T-helper 9 cell (primary cell): ENCODE measurements around the gene GPRC5D.
A peak's percentile ranks its signal among the peaks of the same experiment; 100 is the strongest.

Source experiments
- DNase-seq: peaks from one replicate; pipeline ENCODE4 v3.0.0-alpha.2; 2020
- total RNA-seq, 2 donors: gene quantifications; one replicate each; lab custom pipeline; 2026; lab: John Stamatoyannopoulos, UW

GPRC5D gene
- total RNA-seq = 0 to 0.07 reads per million in 2 donors

- no peak for DNase-seq
Observed at GRCh38 chr12:12952036-12952435, at the start of gene GPRC5D. GPRC5D (minus strand) TSS chr12:12952170; CDS start chr12:12950384, 1,786 bp downstream.

- no peak for DNase-seq
Observed at GRCh38 chr12:13001775-13002040, 49.7 kb upstream of the GPRC5D start.

GRCh38 chr12:13000925-13001774 lies 49.2 kb upstream of the GPRC5D start:
- DNase-seq = peak; percentile 18

GRCh38 chr12:13000616-13000924 lies 48.6 kb upstream of the GPRC5D start:
- peak; percentile 28 for DNase-seq

GRCh38 chr12:12999959-13000615 lies 48.1 kb upstream of the GPRC5D start, which contains the start of gene HEBP1:
HEBP1 (minus strand) TSS chr12:13000265; CDS start chr12:13000114, 151 bp downstream.
- peak; percentile 99 for DNase-seq

GRCh38 chr12:12999271-12999958 lies 47.4 kb upstream of the GPRC5D start:
- DNase-seq = no peak

GRCh38 chr12:12998248-12998647 lies 46.3 kb upstream of the GPRC5D start:
- DNase-seq = no peak

GRCh38 chr12:12997734-12998133 lies 45.8 kb upstream of the GPRC5D start:
- DNase-seq = no peak

GRCh38 chr12:12997156-12997555 lies 45.2 kb upstream of the GPRC5D start:
- DNase-seq = no peak

GRCh38 chr12:12996209-12996608 lies 44.2 kb upstream of the GPRC5D start:
- no peak for DNase-seq

- DNase-seq = no peak
Observed at GRCh38 chr12:12995088-12995487, 43.1 kb upstream of the GPRC5D start.

- DNase-seq = no peak
Observed at GRCh38 chr12:12993367-12993766, 41.4 kb upstream of the GPRC5D start.

- no peak for DNase-seq
Observed at GRCh38 chr12:12992418-12993130, 40.6 kb upstream of the GPRC5D start.

GRCh38 chr12:12990700-12991468 lies 38.9 kb upstream of the GPRC5D start:
- DNase-seq = no peak

GRCh38 chr12:12987421-12987820 lies 35.5 kb upstream of the GPRC5D start:
- no peak for DNase-seq

GRCh38 chr12:12986775-12987331 lies 34.9 kb upstream of the GPRC5D start:
- no peak for DNase-seq

GRCh38 chr12:12985817-12986408 lies 33.9 kb upstream of the GPRC5D start:
- no peak for DNase-seq

- no peak for DNase-seq
Observed at GRCh38 chr12:12984149-12984548, 32.2 kb upstream of the GPRC5D start.

GRCh38 chr12:12983420-12984035 lies 31.6 kb upstream of the GPRC5D start:
- no peak for DNase-seq

GRCh38 chr12:12982331-12982730 lies 30.4 kb upstream of the GPRC5D start:
- no peak for DNase-seq

GRCh38 chr12:12979731-12980259 lies 27.8 kb upstream of the GPRC5D start:
- no peak for DNase-seq
